Common myeloid progenitor, CD34-positive (primary cell): ENCODE data around the gene TMEM163.

Experiments
- CTCF ChIA-PET: fragments of 350-600 bp; sonication (Branson Sonifier 250); formaldehyde crosslinking; loops from one replicate; lab custom pipeline; 2021; ENCODE audit warnings: antibody characterized with exemption; lab: Charles Lee
- POLR2A ChIA-PET: fragments of 350-600 bp; sonication (Branson Sonifier 250); formaldehyde crosslinking; loops from one replicate; lab custom pipeline; 2021; ENCODE audit warnings: antibody characterized with exemption; lab: Charles Lee
- DNase-seq, 3 donors: peaks; one replicate each; pipeline versions ENCODE4 v3.0.0 to v3.0.0-alpha.2; 2013
- H3K27ac ChIP-seq, 2 experiments: 1 replicate in 1 of 2; 2 replicates in 1 of 2; pipeline ENCODE4 v1.7.0; 2013; ENCODE audit warnings: inconsistent platforms in 2 of 2, low read length in 2 of 2, mild to moderate bottlenecking in 2 of 2, low read depth in 1 of 2, moderate library complexity in 1 of 2; ENCODE audit not compliant: severe bottlenecking in 2 of 2, insufficient read depth in 1 of 2, poor library complexity in 1 of 2
- H3K27me3 ChIP-seq, 5 experiments: replicated peaks in 2 of 5; 1 replicate in 3 of 5; 2 replicates in 2 of 5; pipeline versions ENCODE4 v1.6.1 to v1.7.0; 2013; ENCODE audit warnings: low read length in 4 of 5, mild to moderate bottlenecking in 2 of 5, moderate library complexity in 2 of 5, inconsistent platforms in 1 of 5; ENCODE audit not compliant: insufficient read depth in 5 of 5, control insufficient read depth in 4 of 5
- H3K36me3 ChIP-seq, 4 experiments: 1 replicate in 2 of 4; 2 replicates in 2 of 4; pipeline versions ENCODE4 v1.6.1 to v1.7.0; 2013; ENCODE audit warnings: low read length in 3 of 4, control low read depth in 1 of 4, mild to moderate bottlenecking in 1 of 4; ENCODE audit not compliant: control insufficient read depth in 4 of 4, insufficient read depth in 4 of 4
- H3K4me1 ChIP-seq, 4 experiments: 1 replicate in 3 of 4; 2 replicates in 1 of 4; pipeline versions ENCODE4 v1.6.1 to v1.7.1; 2013; ENCODE audit warnings: low read length in 3 of 4, mild to moderate bottlenecking in 3 of 4, control low read depth in 1 of 4, inconsistent platforms in 1 of 4, moderate library complexity in 1 of 4; ENCODE audit not compliant: control insufficient read depth in 4 of 4, insufficient read depth in 4 of 4; ENCODE audit errors: control extremely low read depth in 1 of 4
- H3K4me3 ChIP-seq, 7 experiments: 1 replicate in 4 of 7; 2 replicates in 3 of 7; pipeline versions ENCODE4 v1.5.1 to v1.7.0; 2013; ENCODE audit warnings: mild to moderate bottlenecking in 7 of 7, low read length in 6 of 7, moderate library complexity in 6 of 7, inconsistent platforms in 2 of 7, low read depth in 2 of 7, control low read depth in 1 of 7; ENCODE audit not compliant: insufficient read depth in 4 of 7, control insufficient read depth in 1 of 7; ENCODE audit errors: extremely low read depth in 1 of 7
- H3K9me3 ChIP-seq, 5 experiments: 1 replicate in 4 of 5; 2 replicates in 1 of 5; pipeline versions ENCODE4 v1.6.1 to v1.7.1; 2013; ENCODE audit warnings: low read length in 4 of 5, mild to moderate bottlenecking in 2 of 5, inconsistent platforms in 1 of 5, low read depth in 1 of 5, moderate library complexity in 1 of 5; ENCODE audit not compliant: control insufficient read depth in 4 of 5, insufficient read depth in 2 of 5; ENCODE audit errors: control extremely low read depth in 1 of 5
- WGBS: methylation state at CpG from one replicate; pipeline ENCODE4 v1.1.5; 2013; ENCODE audit not compliant: insufficient coverage; 5-methylcytosine and 5-hydroxymethylcytosine counted together

Gene TMEM163

DNA sequence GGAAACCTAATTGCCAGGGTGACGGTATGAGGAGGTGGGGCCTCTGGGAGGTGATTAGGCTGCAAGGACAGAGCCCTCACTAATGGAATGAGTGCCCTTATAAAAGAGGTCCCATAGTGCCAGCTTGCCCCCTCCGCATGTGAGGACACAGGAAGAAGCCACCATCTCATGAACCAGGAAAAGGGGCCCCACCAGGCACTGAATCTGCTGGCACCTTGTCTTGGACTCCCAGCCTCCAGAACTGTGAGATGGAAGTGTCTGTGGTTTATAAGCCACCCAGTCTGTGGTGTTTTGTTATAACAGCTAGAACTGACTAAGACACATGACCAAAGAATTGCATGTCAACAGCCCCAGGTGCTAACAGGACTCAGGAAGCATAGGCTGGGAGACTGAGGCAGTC lies 250.6 kb downstream of the TMEM163 start:
- Histone ChIP-seq H3K4me3 (no peak overlapping the region), H3K4me1 (peaks cover 0 to 2% (median 0%) of the 10 kb centered on the region in 4 experiments), H3K27me3 (no peaks in the 10 kb centered on the region), H3K36me3 (peaks cover 0 to 24% (median 5%) of the 10 kb centered on the region in 4 experiments), H3K27ac (no peak overlapping the region), H3K9me3 (peaks cover 0 to 6% (median 1%) of the 10 kb centered on the region in 5 experiments)
- 91% methylated on average over 1 of the region's 2 CpGs for WGBS
- CTCF ChIA-PET, result interaction anchor here (1.0 to 1.5 kb wide), 3 partner anchors 8 to 17 kb away, joined by 3 to 8 read pairs (median 6); no protein-coding TSS in a partner anchor
- POLR2A ChIA-PET, result no interaction called here
- no peak for DNase-seq

DNA sequence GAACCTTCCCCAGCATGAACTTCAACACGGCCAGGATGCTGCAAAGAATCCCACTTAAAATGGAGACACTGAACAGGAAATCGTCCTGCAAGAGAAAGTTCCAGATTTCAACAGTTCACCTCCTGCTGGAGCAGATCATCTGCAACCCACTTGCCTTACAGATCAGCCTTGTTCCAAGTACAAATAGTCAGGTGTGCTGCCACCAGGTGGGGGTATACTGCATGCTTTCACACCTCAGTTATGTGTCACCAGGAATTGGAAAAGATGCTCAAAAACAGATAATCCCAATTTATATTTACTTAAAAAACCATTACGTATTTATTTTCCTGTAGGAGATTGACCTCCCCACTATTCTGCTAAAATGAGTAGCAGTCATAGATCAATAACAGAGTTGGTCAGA lies 252.7 kb downstream of the TMEM163 start:
- ChIA-PET CTCF (interaction anchor here (1.7 kb wide), 1 partner anchor 432 kb away, joined by 6 read pairs; no protein-coding TSS in a partner anchor), POLR2A (no interaction called here)
- H3K27ac ChIP-seq, result no peak overlapping the region
- no peaks in the 10 kb centered on the region for H3K27me3 ChIP-seq
- DNase-seq, result peak; percentile 25 to 35 (median 30)
- H3K4me3 ChIP-seq, result no peak overlapping the region
- H3K4me1 ChIP-seq, result peaks cover 0 to 2% (median 0%) of the 10 kb centered on the region in 4 experiments
- 100% methylated on average over 2 of the region's 3 CpGs for WGBS
- H3K9me3 ChIP-seq, result no peaks in the 10 kb centered on the region
- peaks cover 0 to 20% (median 5%) of the 10 kb centered on the region in 4 experiments for H3K36me3 ChIP-seq

DNA sequence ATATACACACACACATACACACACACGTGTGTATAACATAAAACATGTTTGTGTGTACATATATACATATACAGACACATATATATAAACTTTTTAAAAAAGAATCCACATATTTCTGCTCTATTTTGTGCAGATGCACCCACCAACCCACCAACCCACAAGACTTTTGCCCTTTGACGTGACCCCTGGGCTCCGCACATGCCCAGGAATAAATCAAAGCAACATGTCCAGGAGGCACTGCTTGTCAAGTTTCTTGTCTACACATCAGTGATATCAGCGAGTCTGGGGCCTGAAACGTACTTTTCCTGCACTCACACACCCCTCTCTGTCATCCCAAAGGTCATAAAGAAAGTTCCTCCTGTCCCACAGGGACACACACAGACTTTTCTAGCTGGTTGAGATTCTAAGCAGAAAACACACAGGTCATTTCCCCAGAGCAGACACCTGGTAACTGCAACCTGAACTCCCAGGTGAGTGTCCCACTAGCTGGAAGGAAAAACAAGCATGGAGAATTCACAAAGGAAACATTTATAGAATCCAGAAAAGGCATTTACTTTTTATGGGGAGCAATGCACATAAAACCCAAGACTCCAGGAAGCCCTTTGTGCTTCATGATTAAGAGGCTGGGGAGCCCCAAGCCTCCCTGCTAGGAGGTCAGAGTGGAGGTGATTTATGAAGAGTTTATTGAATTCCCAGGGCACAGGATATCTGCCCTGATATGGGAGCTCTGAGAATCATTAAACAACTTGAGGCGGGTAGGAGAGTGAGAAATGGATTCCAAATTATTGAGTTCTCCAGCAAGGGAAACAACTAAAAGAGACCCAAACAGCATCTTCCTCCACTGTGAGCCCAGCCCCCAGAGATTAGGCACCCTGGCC lies 253.3 kb downstream of the TMEM163 start:
- H3K4me3 ChIP-seq, result no peak overlapping the region
- CTCF ChIA-PET, result interaction anchor here (1.7 kb wide), 1 partner anchor 433 kb away, joined by 6 read pairs; no protein-coding TSS in a partner anchor

DNA sequence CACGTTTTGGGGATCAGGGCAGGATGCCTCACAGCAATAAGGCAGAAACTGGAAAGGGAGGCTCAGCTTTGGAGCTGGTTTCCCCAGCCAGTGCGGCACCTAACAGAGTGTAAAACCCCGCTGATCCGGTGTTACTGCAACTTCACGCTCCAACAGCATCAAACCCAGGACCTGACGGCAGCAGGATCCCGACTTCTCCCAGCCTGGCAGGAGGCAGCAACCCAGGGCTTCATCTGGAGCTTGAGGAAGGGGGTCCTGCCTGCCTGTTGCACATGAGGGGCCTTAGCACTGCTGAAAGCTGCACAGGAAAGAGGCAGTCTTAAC lies 255.1 kb downstream of the TMEM163 start:
- no peaks in the 10 kb centered on the region for H3K4me1 ChIP-seq
- POLR2A ChIA-PET, result no interaction called here
- H3K27me3 ChIP-seq, result no peaks in the 10 kb centered on the region
- peaks cover 0 to 16% (median 5%) of the 10 kb centered on the region in 4 experiments for H3K36me3 ChIP-seq
- H3K4me3 ChIP-seq, result no peak overlapping the region
- CTCF ChIA-PET, result interaction anchor here (1.6 to 4.5 kb wide), 2 partner anchors 12 to 435 kb away, joined by 5 to 32 read pairs; no protein-coding TSS in a partner anchor
- H3K27ac ChIP-seq, result no peak overlapping the region
- no peaks in the 10 kb centered on the region for H3K9me3 ChIP-seq
- no peak for DNase-seq
- 93% methylated on average over 7 of the region's 7 CpGs for WGBS

More for the DNA sequence above, 253.3 kb downstream of the TMEM163 start:
- H3K27me3 ChIP-seq, result no peaks in the 10 kb centered on the region
- POLR2A ChIA-PET, result no interaction called here
- 100% methylated on average over 5 of the region's 6 CpGs for WGBS
- no peak for DNase-seq
- H3K27ac ChIP-seq, result no peak overlapping the region
- H3K4me1 ChIP-seq, result peaks cover 0 to 2% (median 0%) of the 10 kb centered on the region in 4 experiments
- peaks cover 0 to 18% (median 5%) of the 10 kb centered on the region in 4 experiments for H3K36me3 ChIP-seq
- H3K9me3 ChIP-seq, result no peaks in the 10 kb centered on the region

DNA sequence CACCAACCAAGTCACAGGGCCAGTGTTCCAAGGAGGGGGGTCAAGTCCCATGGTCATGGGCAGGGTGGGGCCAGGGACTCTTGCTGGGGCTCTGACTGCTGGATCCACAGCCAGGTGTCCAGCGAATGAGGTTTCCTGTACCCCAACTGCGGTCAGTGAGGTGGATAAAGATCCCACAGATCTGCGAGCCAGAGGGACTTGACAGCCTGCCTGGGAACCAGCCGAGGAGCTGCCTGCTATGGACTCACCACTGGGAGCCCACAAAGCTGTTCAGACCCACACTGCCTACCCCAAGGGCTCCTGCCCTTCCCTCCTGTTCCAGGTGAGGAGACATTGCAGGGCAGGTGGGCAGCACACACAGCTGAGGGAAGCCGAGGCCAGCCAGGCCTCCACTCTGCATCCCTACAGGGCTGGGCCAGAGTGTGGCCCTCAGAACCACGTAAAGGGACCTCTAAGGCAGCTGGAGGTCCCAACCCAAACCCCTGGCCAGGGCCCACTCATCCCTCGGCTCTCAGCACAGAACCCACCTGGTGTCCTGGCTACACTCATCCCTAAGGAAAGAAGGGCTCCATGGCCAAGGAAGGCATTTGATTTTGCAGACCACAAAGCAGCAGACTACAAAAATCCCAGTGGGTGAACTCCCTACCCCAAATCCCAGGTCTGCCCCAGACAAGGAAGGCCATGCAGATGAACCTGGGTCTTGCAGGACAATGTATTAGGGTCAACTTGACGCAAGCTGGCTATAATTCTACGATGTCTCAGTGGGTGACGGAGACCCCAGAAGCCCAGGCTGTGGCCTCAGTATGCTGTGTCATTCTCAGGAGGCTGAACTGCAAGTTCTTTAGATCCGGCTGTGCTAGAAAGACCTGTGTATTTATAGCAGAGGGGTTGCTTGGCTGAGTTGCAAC lies 255.8 kb downstream of the TMEM163 start:
- CTCF ChIA-PET, result interaction anchor here (1.6 to 4.5 kb wide), 2 partner anchors 11 to 436 kb away, joined by 5 to 32 read pairs; no protein-coding TSS in a partner anchor
- Histone ChIP-seq H3K27me3 (no peaks in the 10 kb centered on the region), H3K4me3 (no peak overlapping the region), H3K9me3 (no peaks in the 10 kb centered on the region), H3K27ac (no peak overlapping the region), H3K36me3 (peaks cover 0 to 20% (median 5%) of the 10 kb centered on the region in 4 experiments), H3K4me1 (peaks cover 0 to 1% (median under 1%) of the 10 kb centered on the region in 4 experiments)
- POLR2A ChIA-PET, result no interaction called here
- 98% methylated on average over 10 of the region's 11 CpGs for WGBS
- DNase-seq, result no peak

DNA sequence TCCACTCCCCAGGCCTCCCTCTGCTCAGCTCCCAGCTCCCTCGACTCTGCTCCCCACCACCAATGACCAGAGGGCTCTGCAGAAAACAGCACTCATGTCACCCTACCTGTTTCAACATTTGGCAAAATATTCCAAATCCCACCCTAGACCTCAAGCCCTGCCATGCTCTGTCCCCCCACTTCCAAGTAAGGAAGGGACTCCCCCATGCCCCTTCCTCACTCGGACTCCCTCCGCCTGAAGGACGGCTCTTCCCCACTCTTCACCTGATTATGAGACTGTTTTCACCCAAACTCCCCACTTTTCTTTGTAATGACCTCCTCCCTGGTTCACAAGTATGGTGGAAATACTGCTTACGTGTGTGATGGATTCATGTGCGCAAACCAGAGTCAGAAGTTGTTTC lies 256.5 kb downstream of the TMEM163 start:
- H3K36me3 ChIP-seq, result peaks cover 2 to 20% (median 6%) of the 10 kb centered on the region in 4 experiments
- H3K9me3 ChIP-seq, result no peaks in the 10 kb centered on the region
- no peak overlapping the region for H3K4me3 ChIP-seq
- DNase-seq, result no peak
- no peaks in the 10 kb centered on the region for H3K27me3 ChIP-seq
- H3K4me1 ChIP-seq, result peaks cover 0 to 3% (median 2%) of the 10 kb centered on the region in 4 experiments
- 97% methylated on average over 3 of the region's 6 CpGs for WGBS
- ChIA-PET POLR2A (interaction anchor here (0.6 kb wide), 1 partner anchor 32 kb away, joined by 4 read pairs; no protein-coding TSS in a partner anchor), CTCF (interaction anchor here (3.2 to 4.5 kb wide), 2 partner anchors 9 to 10 kb away, joined by 9 to 32 read pairs; no protein-coding TSS in a partner anchor)
- no peak overlapping the region for H3K27ac ChIP-seq
